H9 (cell line): ENCODE data around the gene SH2B2. TPM values are rescaled to one million over a fixed set of nuclear protein-coding genes. Genes with fewer than 3 reads are reported as not detected.

ENCODE experiments used
- DNase-seq: peaks from one replicate; pipeline ENCODE4 v3.0.0-alpha.2; 2017
- H2AFZ ChIP-seq: one replicate; pipeline ENCODE4 v1.6.1; 2013; ENCODE audit warnings: mild to moderate bottlenecking, low read length, control low read depth, moderate library complexity
- H2AK5ac ChIP-seq: 2 replicates; pipeline ENCODE4 v1.6.1; 2013; ENCODE audit warnings: low read length, control low read depth, mixed read lengths; ENCODE audit not compliant: insufficient read length
- H2BK120ac ChIP-seq: one replicate; pipeline ENCODE4 v1.6.1; 2013; ENCODE audit warnings: low read depth, mild to moderate bottlenecking, low read length, control low read depth, inconsistent platforms; ENCODE audit not compliant: poor library complexity, severe bottlenecking
- H2BK12ac ChIP-seq: 2 replicates; pipeline ENCODE4 v1.6.1; 2013; ENCODE audit warnings: low read length, control low read depth, mixed read lengths, low read depth; ENCODE audit not compliant: insufficient read length
- H2BK15ac ChIP-seq: 2 replicates; pipeline ENCODE4 v1.6.1; 2013; ENCODE audit warnings: low read depth, low read length, control low read depth
- H2BK20ac ChIP-seq: one replicate; pipeline ENCODE4 v1.6.1; 2013; ENCODE audit warnings: low read depth, mild to moderate bottlenecking, low read length, control low read depth, inconsistent platforms; ENCODE audit not compliant: poor library complexity, severe bottlenecking
- H2BK5ac ChIP-seq: 2 replicates; pipeline ENCODE4 v1.6.1; 2013; ENCODE audit warnings: low read length, control low read depth, mixed read lengths; ENCODE audit not compliant: insufficient read length
- H3K14ac ChIP-seq: 2 replicates; pipeline ENCODE4 v1.6.1; 2013; ENCODE audit warnings: low read length, control low read depth; ENCODE audit not compliant: insufficient read depth
- H3K18ac ChIP-seq: 2 replicates; pipeline ENCODE4 v1.6.1; 2013; ENCODE audit warnings: low read depth, mild to moderate bottlenecking, mixed read lengths, low read length, control low read depth; ENCODE audit not compliant: insufficient read length
- H3K23ac ChIP-seq: 2 replicates; pipeline ENCODE4 v1.6.1; 2013; ENCODE audit warnings: low read length, control low read depth, mixed read lengths, low read depth; ENCODE audit not compliant: insufficient read length
- H3K23me2 ChIP-seq: 2 replicates; pipeline ENCODE4 v1.6.1; 2013; ENCODE audit warnings: low read depth, mild to moderate bottlenecking, mixed read lengths, low read length, control low read depth; ENCODE audit not compliant: insufficient read length, poor library complexity, severe bottlenecking
- H3K27ac ChIP-seq: 2 replicates; pipeline ENCODE4 v1.5.1; 2013; ENCODE audit warnings: low read length, control low read depth, mixed read lengths, low read depth; ENCODE audit not compliant: insufficient read length
- H3K27me3 ChIP-seq: 2 replicates; pipeline ENCODE4 v1.6.1; 2013; ENCODE audit warnings: low read length, control low read depth, inconsistent platforms; ENCODE audit not compliant: insufficient read depth
- H3K4ac ChIP-seq: 2 replicates; pipeline ENCODE4 v1.6.1; 2013; ENCODE audit warnings: low read depth, mild to moderate bottlenecking, control low read depth, inconsistent platforms, low read length, moderate library complexity
- H3K4me1 ChIP-seq: 2 replicates; pipeline ENCODE4 v1.6.1; 2013; ENCODE audit warnings: low read length, control low read depth, inconsistent platforms; ENCODE audit not compliant: insufficient read depth
- H3K4me2 ChIP-seq: 2 replicates; pipeline ENCODE4 v1.6.1; 2013; ENCODE audit warnings: low read length, control low read depth, mixed read lengths; ENCODE audit not compliant: insufficient read length, insufficient read depth
- H3K56ac ChIP-seq: 2 replicates; pipeline ENCODE4 v1.6.1; 2013; ENCODE audit warnings: low read depth, mild to moderate bottlenecking, mixed read lengths, low read length, control low read depth; ENCODE audit not compliant: insufficient read length
- H3K79me1 ChIP-seq: 2 replicates; pipeline ENCODE4 v1.6.1; 2013; ENCODE audit warnings: low read depth, mild to moderate bottlenecking, moderate library complexity, low read length, control low read depth, inconsistent platforms; ENCODE audit not compliant: insufficient read depth, poor library complexity, severe bottlenecking
- H3K79me2 ChIP-seq: 2 replicates; pipeline ENCODE4 v1.6.1; 2013; ENCODE audit warnings: low read length, control low read depth, inconsistent platforms; ENCODE audit not compliant: insufficient read depth
- H3K9ac ChIP-seq: 2 replicates; pipeline ENCODE4 v1.6.1; 2013; ENCODE audit warnings: low read length, control low read depth, mixed read lengths; ENCODE audit not compliant: insufficient read length; ENCODE audit errors: extremely low read depth
- H3K9me3 ChIP-seq: one replicate; pipeline ENCODE4 v1.6.1; 2013; ENCODE audit warnings: low read depth, low read length, inconsistent platforms; ENCODE audit not compliant: control insufficient read depth
- H3T11ph ChIP-seq: one replicate; pipeline ENCODE4 v1.6.1; 2013; ENCODE audit warnings: mild to moderate bottlenecking, low read length, control low read depth, inconsistent platforms
- H4K20me1 ChIP-seq: one replicate; pipeline ENCODE4 v1.6.1; 2013; ENCODE audit not compliant: control insufficient read depth, insufficient read length, insufficient read depth
- H4K5ac ChIP-seq: 2 replicates; pipeline ENCODE4 v1.6.1; 2013; ENCODE audit warnings: low read depth, mild to moderate bottlenecking, mixed read lengths, low read length, control low read depth; ENCODE audit not compliant: insufficient read length
- H4K8ac ChIP-seq: replicated peaks from 2 replicates; pipeline ENCODE4 v1.6.1; 2013; ENCODE audit warnings: low read length, control low read depth, mixed read lengths, low read depth; ENCODE audit not compliant: insufficient read length
- H4K91ac ChIP-seq: 2 replicates; pipeline ENCODE4 v1.6.1; 2013; ENCODE audit warnings: low read depth, mild to moderate bottlenecking, moderate library complexity, mixed read lengths, low read length, control low read depth; ENCODE audit not compliant: insufficient read length
- H3K27ac Mint-ChIP-seq, 3 experiments: 2 replicates in 2 of 3; 3 replicates in 1 of 3; pipeline ENCODE4 v1.8.0; 2020 to 2021; ENCODE audit warnings: mixed read lengths in 3 of 3, mild to moderate bottlenecking in 1 of 3, moderate library complexity in 1 of 3
- H3K27me3 Mint-ChIP-seq: 2 replicates; pipeline ENCODE4 v1.8.0; 2021; ENCODE audit warnings: low read depth, mild to moderate bottlenecking, moderate library complexity, mixed read lengths
- H3K36me3 Mint-ChIP-seq, 3 experiments: 2 replicates in 2 of 3; 3 replicates in 1 of 3; pipeline ENCODE4 v1.8.0; 2020 to 2021; ENCODE audit warnings: low read depth in 3 of 3, mixed read lengths in 3 of 3; ENCODE audit not compliant: insufficient read depth in 1 of 3
- H3K4me1 Mint-ChIP-seq, 2 experiments: 2 replicates each; pipeline ENCODE4 v1.8.0; 2020; ENCODE audit warnings: mixed read lengths in 2 of 2
- H3K4me3 Mint-ChIP-seq, 2 experiments: 2 replicates in 1 of 2; 3 replicates in 1 of 2; pipeline ENCODE4 v1.8.0; 2020 to 2021; ENCODE audit warnings: mild to moderate bottlenecking in 2 of 2, mixed read lengths in 2 of 2, moderate library complexity in 1 of 2
- H3K9me3 Mint-ChIP-seq, 2 experiments: 2 replicates in 1 of 2; 3 replicates in 1 of 2; pipeline ENCODE4 v1.8.0; 2020; ENCODE audit warnings: mild to moderate bottlenecking in 2 of 2, mixed read lengths in 2 of 2, moderate library complexity in 1 of 2
- WGBS: extraction: QIAGEN DNeasy Blood & Tissue Kit; methylation state at CpG from one replicate; pipeline ENCODE4 v1.1.7; 2013; ENCODE audit warnings: missing lambda C conversion rate, low lambda C conversion rate, mixed read lengths; ENCODE audit not compliant: insufficient read length; ENCODE audit errors: extremely low coverage; 5-methylcytosine and 5-hydroxymethylcytosine counted together
- total RNA-seq: library from RNA; stranded (reverse); gene quantifications from 2 replicates; pipeline ENCODE4 v1.2.1, GENCODE V29; 2021
- TF ChIP-seq, protein P1 (sequence below): fragments of 200-600 bp; sonication (generic); conservative IDR thresholded peaks from 3 replicates; pipeline ENCODE4 v1.8.0; 2021; ENCODE audit warnings: antibody characterized with exemption, mild to moderate bottlenecking

Gene SH2B2
- total RNA-seq, 1 experiment from 2014 or later = 10.4 TPM

DNA sequence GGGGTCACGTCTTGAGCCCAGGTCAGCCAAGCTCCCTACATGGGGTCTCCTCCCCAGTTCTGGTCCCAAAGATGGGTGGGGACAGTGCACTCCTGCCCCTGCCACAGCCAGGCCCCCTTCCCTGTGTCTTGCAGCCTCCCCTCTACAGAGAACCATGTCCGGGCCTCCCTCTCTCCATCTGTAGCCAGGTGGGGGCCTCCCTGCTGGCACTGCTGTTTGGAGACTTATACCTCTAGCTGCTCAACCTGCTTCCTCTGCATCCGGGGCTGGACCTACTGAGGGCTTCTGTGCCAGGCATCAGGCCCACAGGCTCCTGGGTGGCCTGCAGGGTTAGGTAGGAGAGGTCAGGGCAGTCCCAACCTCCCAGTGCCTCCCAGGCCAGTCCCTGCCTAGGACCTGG lies 7.9 kb downstream of the SH2B2 start:
- Histone ChIP-seq H2AK5ac (no peak overlapping the region), H3K4me1 (no peaks in the 10 kb centered on the region), H3K4ac (no peak overlapping the region), H4K20me1 (peaks cover 2% of the 10 kb centered on the region), H3K4me2 (no peak overlapping the region), H2BK5ac (no peak overlapping the region), H3K18ac (no peak overlapping the region), H2BK120ac (no peak overlapping the region), H2BK15ac (no peak overlapping the region), H4K8ac (no peak overlapping the region), H3K23ac (no peak overlapping the region), H3T11ph (no peak overlapping the region), H4K5ac (no peak overlapping the region), H3K56ac (no peak overlapping the region), H3K27ac (no peak overlapping the region), H3K79me2 (no peaks in the 10 kb centered on the region), H4K91ac (no peak overlapping the region), H3K27me3 (no peaks in the 10 kb centered on the region), H2BK12ac (no peak overlapping the region), H3K23me2 (peaks cover 3% of the 10 kb centered on the region), H3K9me3 (no peaks in the 10 kb centered on the region), H3K79me1 (no peaks in the 10 kb centered on the region), H2AFZ (no peak overlapping the region), H2BK20ac (no peak overlapping the region), H3K9ac (no peak overlapping the region), H3K14ac (no peak overlapping the region)
- DNase-seq = no peak
- H3K27me3 Mint-ChIP-seq = peaks cover 4% of the 10 kb centered on the region
- peaks cover 29 to 45% of the 10 kb centered on the region in 2 experiments for H3K4me1 Mint-ChIP-seq
- TF ChIP-seq, protein P1, sequence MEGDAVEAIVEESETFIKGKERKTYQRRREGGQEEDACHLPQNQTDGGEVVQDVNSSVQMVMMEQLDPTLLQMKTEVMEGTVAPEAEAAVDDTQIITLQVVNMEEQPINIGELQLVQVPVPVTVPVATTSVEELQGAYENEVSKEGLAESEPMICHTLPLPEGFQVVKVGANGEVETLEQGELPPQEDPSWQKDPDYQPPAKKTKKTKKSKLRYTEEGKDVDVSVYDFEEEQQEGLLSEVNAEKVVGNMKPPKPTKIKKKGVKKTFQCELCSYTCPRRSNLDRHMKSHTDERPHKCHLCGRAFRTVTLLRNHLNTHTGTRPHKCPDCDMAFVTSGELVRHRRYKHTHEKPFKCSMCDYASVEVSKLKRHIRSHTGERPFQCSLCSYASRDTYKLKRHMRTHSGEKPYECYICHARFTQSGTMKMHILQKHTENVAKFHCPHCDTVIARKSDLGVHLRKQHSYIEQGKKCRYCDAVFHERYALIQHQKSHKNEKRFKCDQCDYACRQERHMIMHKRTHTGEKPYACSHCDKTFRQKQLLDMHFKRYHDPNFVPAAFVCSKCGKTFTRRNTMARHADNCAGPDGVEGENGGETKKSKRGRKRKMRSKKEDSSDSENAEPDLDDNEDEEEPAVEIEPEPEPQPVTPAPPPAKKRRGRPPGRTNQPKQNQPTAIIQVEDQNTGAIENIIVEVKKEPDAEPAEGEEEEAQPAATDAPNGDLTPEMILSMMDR = no peak
- H3K27ac Mint-ChIP-seq = no peak overlapping the region
- WGBS = no CpG with 5 or more reads among the region's 3 CpGs
- H3K9me3 Mint-ChIP-seq = no peaks in the 10 kb centered on the region
- H3K36me3 Mint-ChIP-seq = no peaks in the 10 kb centered on the region
- H3K4me3 Mint-ChIP-seq = no peak overlapping the region
